ENCODE data around the gene KCNK3. TPM values are rescaled to one million over a fixed set of nuclear protein-coding genes. Genes with fewer than 3 reads are reported as not detected.

KCNK3 gene
- total RNA-seq, 2 experiments from 2014 or later, result not detected

DNA sequence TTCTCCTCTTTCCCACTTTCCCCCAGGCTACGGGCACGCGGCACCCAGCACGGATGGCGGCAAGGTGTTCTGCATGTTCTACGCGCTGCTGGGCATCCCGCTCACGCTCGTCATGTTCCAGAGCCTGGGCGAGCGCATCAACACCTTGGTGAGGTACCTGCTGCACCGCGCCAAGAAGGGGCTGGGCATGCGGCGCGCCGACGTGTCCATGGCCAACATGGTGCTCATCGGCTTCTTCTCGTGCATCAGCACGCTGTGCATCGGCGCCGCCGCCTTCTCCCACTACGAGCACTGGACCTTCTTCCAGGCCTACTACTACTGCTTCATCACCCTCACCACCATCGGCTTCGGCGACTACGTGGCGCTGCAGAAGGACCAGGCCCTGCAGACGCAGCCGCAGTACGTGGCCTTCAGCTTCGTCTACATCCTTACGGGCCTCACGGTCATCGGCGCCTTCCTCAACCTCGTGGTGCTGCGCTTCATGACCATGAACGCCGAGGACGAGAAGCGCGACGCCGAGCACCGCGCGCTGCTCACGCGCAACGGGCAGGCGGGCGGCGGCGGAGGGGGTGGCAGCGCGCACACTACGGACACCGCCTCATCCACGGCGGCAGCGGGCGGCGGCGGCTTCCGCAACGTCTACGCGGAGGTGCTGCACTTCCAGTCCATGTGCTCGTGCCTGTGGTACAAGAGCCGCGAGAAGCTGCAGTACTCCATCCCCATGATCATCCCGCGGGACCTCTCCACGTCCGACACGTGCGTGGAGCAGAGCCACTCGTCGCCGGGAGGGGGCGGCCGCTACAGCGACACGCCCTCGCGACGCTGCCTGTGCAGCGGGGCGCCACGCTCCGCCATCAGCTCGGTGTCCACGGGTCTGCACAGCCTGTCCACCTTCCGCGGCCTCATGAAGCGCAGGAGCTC is 35.4 kb downstream of the KCNK3 start:
- intact Hi-C loops (cut with micrococcal nuclease), result no loop called here
- TF ChIP-seq, protein P1, sequence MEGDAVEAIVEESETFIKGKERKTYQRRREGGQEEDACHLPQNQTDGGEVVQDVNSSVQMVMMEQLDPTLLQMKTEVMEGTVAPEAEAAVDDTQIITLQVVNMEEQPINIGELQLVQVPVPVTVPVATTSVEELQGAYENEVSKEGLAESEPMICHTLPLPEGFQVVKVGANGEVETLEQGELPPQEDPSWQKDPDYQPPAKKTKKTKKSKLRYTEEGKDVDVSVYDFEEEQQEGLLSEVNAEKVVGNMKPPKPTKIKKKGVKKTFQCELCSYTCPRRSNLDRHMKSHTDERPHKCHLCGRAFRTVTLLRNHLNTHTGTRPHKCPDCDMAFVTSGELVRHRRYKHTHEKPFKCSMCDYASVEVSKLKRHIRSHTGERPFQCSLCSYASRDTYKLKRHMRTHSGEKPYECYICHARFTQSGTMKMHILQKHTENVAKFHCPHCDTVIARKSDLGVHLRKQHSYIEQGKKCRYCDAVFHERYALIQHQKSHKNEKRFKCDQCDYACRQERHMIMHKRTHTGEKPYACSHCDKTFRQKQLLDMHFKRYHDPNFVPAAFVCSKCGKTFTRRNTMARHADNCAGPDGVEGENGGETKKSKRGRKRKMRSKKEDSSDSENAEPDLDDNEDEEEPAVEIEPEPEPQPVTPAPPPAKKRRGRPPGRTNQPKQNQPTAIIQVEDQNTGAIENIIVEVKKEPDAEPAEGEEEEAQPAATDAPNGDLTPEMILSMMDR (IDR thresholded peaks at IDR 0.05), result peak; percentile 11
- H3K36me3 Mint-ChIP-seq (ENCODE audit: low read depth), result no peaks in the 10 kb centered on the region
- no peaks in the 10 kb centered on the region for H3K9me3 Mint-ChIP-seq
- no peaks in the 10 kb centered on the region for H3K4me1 Mint-ChIP-seq (ENCODE audit: low read depth)
- no peak overlapping the region for H3K4me3 Mint-ChIP-seq
- peaks cover 9% of the 10 kb centered on the region for H3K27me3 Mint-ChIP-seq
- CTCF ChIA-PET, result no interaction called here
- H3K27ac Mint-ChIP-seq, result no peak overlapping the region
- POLR2A ChIA-PET, result interaction anchor here (0.6 kb wide), 1 partner anchor 354 kb away, joined by 3 read pairs; no protein-coding TSS in a partner anchor
- DNase-seq (peak; percentile 20), ATAC-seq (peak; percentile 34)

DNA sequence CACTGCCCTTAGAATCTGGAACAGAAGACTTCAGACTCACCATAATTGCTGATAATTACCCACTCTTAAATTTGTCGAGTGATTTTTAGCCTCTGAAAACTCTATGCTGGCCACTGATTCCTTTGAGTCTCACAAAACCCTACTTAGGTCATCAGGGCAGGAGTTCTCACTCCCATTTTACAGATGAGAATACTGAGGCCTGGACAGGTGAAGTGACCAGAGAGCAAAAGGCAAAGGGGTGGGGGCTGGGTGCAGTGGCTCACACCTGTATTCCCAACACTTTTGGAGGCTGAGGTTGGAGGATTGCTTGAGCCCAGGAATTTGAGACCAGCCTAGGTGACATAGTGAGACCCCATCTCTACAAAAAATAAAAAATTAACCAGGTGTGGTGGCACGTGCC is 36.8 kb downstream of the KCNK3 start:
- ChIA-PET CTCF (interaction anchor here (0.6 kb wide), 1 partner anchor 103 kb away, joined by 3 read pairs; no protein-coding TSS in a partner anchor), POLR2A (interaction anchor here (0.5 kb wide), 1 partner anchor 52 kb away, joined by 4 read pairs; no protein-coding TSS in a partner anchor)
- DNase-seq (no peak), ATAC-seq (no peak)
- no peaks in the 10 kb centered on the region for H3K36me3 Mint-ChIP-seq (ENCODE audit: low read depth)
- H3K27me3 Mint-ChIP-seq, result peaks cover 9% of the 10 kb centered on the region
- intact Hi-C loops (cut with micrococcal nuclease), result no loop called here
- H3K9me3 Mint-ChIP-seq, result no peaks in the 10 kb centered on the region
- no peak overlapping the region for H3K27ac Mint-ChIP-seq
- no peak overlapping the region for H3K4me3 Mint-ChIP-seq
- H3K4me1 Mint-ChIP-seq (ENCODE audit: low read depth), result no peaks in the 10 kb centered on the region
- TF ChIP-seq, protein P1 (IDR thresholded peaks at IDR 0.05), result no peak

DNA sequence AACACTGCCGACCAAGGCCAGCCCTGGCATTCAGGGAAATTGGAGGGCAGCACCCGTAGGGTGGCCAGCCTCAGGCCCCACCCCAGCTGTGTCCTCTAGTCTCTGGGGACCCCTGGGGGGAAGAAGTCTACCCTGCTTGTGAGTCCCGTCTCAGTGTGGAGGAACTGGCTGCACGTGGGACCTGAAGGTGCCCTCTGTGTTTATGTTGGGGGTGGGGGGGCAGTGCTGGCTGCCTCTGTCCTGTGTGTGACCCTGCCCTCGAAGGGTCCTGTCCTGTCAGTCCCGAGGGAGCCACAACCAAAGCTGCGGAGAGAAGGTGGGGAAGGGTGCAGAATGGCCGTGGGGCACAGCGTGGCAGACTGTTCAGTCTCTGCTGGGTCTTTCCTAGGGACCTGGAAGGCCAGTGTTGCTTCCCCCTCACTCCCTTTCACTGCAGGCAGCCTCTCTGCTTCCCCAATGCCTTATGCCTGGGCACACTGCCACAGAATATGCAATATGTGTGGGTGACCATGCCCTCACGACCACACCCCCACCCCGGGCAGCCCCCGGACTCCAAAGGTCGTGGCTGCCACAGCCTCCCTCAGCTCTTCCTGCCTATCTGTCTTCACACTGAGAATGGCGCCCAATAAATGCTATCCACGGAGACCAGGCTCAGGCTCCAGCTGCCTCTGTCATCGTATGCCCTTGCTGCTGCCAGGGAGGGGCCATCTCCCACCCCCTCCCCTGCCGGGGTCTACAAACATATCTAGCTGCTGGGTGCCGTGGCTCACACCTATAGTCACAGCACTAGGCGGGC is 38.2 kb downstream of the KCNK3 start:
- H3K9me3 Mint-ChIP-seq, result no peaks in the 10 kb centered on the region
- H3K4me3 Mint-ChIP-seq, result no peak overlapping the region
- ChIA-PET POLR2A (no interaction called here), CTCF (interaction anchor here (0.7 to 4.5 kb wide), 3 partner anchors 14 to 153 kb away, joined by 3 to 20 read pairs (median 4); no protein-coding TSS in a partner anchor)
- H3K27me3 Mint-ChIP-seq, result peaks cover 9% of the 10 kb centered on the region
- no peak for DNase-seq
- no peak overlapping the region for H3K27ac Mint-ChIP-seq
- intact Hi-C loops (cut with micrococcal nuclease), result no loop called here
- H3K36me3 Mint-ChIP-seq (ENCODE audit: low read depth), result no peaks in the 10 kb centered on the region
- TF ChIP-seq, protein P1 (IDR thresholded peaks at IDR 0.05), result no peak
- no peaks in the 10 kb centered on the region for H3K4me1 Mint-ChIP-seq (ENCODE audit: low read depth)
- ATAC-seq, result no peak

DNA sequence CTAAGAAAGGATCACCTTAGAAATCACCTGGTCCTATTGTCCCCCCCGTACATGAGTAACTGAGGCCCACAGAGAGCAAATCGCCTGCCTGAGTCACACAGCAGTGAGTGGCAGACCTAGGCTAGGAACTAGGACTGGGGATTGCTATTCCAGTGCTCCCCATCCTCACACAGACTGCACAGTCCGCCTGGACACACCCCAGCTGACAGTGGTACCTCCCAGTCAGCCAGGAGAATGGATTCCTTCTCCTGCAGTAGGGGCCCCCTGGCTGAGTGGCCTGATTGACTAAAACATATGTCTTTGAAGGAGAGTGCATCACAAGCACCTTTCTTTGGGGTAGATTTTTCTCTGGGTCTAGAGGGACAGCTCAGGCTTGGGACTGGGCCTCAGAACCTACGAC is 39.2 kb downstream of the KCNK3 start:
- H3K27ac Mint-ChIP-seq, result no peak overlapping the region
- ATAC-seq, result no peak
- TF ChIP-seq, protein P1 (IDR thresholded peaks at IDR 0.05), result no peak
- intact Hi-C loops (cut with micrococcal nuclease), result no loop called here
- POLR2A ChIA-PET, result no interaction called here
- peaks cover 9% of the 10 kb centered on the region for H3K27me3 Mint-ChIP-seq
- H3K4me1 Mint-ChIP-seq (ENCODE audit: low read depth), result no peaks in the 10 kb centered on the region
- no peak for DNase-seq
- CTCF ChIA-PET, result interaction anchor here (4.5 kb wide), 1 partner anchor 14 kb away, joined by 20 read pairs; no protein-coding TSS in a partner anchor
- no peaks in the 10 kb centered on the region for H3K36me3 Mint-ChIP-seq (ENCODE audit: low read depth)
- no peak overlapping the region for H3K4me3 Mint-ChIP-seq
- no peaks in the 10 kb centered on the region for H3K9me3 Mint-ChIP-seq
